ENCODE measurements around the gene CHCHD3.

DNA sequence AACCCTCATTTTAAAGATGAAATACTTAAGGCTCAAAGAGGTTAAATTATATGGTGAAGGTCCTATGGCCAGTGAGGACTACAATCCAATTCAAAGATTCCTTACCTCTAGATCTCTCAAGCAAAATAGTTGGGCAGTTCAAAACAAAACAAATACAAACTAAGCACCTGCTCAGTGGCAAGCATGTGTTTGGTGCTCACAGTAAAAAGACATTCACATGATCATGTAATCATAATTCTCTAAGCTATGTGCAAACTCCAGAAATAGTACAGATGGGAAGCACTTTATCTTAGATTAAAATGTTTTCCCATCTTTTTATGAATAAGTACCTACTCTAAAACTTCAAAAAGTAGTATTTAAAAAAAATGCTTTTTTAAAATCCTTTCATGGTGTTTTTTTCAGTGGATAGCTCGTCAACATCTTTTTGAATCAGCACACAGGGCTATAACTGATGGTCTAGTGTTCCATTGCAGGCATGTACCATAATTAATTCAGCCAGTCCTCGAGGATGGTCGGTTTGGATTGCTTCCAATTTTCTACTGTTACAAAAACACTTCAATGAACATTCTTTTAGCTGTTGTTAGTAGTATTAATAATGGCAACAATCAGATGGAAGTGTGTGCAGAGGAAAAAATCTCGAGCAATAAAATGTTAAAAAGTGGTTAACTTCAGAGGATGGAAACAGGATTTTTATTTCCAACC, 58.4 kb downstream of the CHCHD3 start:
- TF ChIP-seq, protein P1, sequence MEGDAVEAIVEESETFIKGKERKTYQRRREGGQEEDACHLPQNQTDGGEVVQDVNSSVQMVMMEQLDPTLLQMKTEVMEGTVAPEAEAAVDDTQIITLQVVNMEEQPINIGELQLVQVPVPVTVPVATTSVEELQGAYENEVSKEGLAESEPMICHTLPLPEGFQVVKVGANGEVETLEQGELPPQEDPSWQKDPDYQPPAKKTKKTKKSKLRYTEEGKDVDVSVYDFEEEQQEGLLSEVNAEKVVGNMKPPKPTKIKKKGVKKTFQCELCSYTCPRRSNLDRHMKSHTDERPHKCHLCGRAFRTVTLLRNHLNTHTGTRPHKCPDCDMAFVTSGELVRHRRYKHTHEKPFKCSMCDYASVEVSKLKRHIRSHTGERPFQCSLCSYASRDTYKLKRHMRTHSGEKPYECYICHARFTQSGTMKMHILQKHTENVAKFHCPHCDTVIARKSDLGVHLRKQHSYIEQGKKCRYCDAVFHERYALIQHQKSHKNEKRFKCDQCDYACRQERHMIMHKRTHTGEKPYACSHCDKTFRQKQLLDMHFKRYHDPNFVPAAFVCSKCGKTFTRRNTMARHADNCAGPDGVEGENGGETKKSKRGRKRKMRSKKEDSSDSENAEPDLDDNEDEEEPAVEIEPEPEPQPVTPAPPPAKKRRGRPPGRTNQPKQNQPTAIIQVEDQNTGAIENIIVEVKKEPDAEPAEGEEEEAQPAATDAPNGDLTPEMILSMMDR (IDR thresholded peaks at IDR 0.05): no peak
- TF ChIP-seq POLR2A (IDR thresholded peaks at IDR 0.05) (no peak), POLR2AphosphoS5 (IDR thresholded peaks at IDR 0.05; ENCODE audit: insufficient read depth in 1 of 2, low read depth in 1 of 2) (no peak)

Data from vagina (tissue), 2 donors.